Measurements from ENCODE around the gene COL23A1. TPM values are rescaled to one million over a fixed set of nuclear protein-coding genes. Genes with fewer than 3 reads are reported as not detected.

Gene COL23A1
- polyA plus RNA-seq, 3 donors, result 0.11 to 0.21 TPM; not detected in 1

- Histone ChIP-seq H3K79me2 (ENCODE audit: insufficient read depth, low read length) (peaks cover 4% of the 10 kb centered on the region), H3K36me3 (replicated peaks in 1 of 2; ENCODE audit: control insufficient read depth in 1 of 2, insufficient read depth in 2 of 2, low read length in 2 of 2) (no peaks in the 10 kb centered on the region), H3K9me3 (replicated peaks in 1 of 2; ENCODE audit: control insufficient read depth in 1 of 2, insufficient read depth in 1 of 2, low read length in 2 of 2) (peaks cover 0 to 3% of the 10 kb centered on the region in 2 donors), H3K27ac (ENCODE audit: low read depth in 1 of 2, low read length in 2 of 2) (no peak overlapping the region), H3K4me3 (replicated peaks in 1 of 3; ENCODE audit: low read depth in 2 of 3, low read length in 3 of 3) (no peak overlapping the region), H2AFZ (ENCODE audit: insufficient read depth, low read depth, low read length, poor library complexity, severe bottlenecking) (no peak overlapping the region), H3K9ac (ENCODE audit: insufficient read depth, low read length, poor library complexity, severe bottlenecking) (no peak overlapping the region), H3K27me3 (ENCODE audit: control insufficient read depth in 2 of 2, insufficient read depth in 2 of 2, low read length in 2 of 2) (no peaks in the 10 kb centered on the region), H3K4me1 (ENCODE audit: control insufficient read depth in 1 of 2, insufficient read depth in 2 of 2, low read length in 2 of 2) (peaks cover 12 to 26% of the 10 kb centered on the region in 2 donors), H3K4me2 (replicated peaks; ENCODE audit: extremely low read depth, low read length, poor library complexity, severe bottlenecking) (peak overlapping the region; percentile 7), H4K20me1 (ENCODE audit: insufficient read depth, low read length) (no peaks in the 10 kb centered on the region)
- peaks cover 0 to 5% (median 0%) of the 10 kb centered on the region in 3 donors for H3K27me3 Mint-ChIP-seq (ENCODE audit: low read depth in 3 of 3)
- peaks cover 0 to 6% of the 10 kb centered on the region in 2 donors for H3K36me3 Mint-ChIP-seq
- peaks cover 17% of the 10 kb centered on the region for H3K4me1 Mint-ChIP-seq
- intact Hi-C loops (cut with micrococcal nuclease), result no loop called here
- no CpG with 5 or more reads among the region's 2 CpGs for WGBS (ENCODE audit: insufficient coverage)
- peak in 2 of 3 donors; percentile 43 to 55 for DNase-seq
- peaks cover 5 to 15% (median 7%) of the 10 kb centered on the region in 7 donors for H3K9me3 Mint-ChIP-seq
- peak overlapping the region in 3 of 7 donors; percentile 0 to 65 (median 14) for H3K27ac Mint-ChIP-seq
- H3K4me3 Mint-ChIP-seq, result no peak overlapping the region
- TF ChIP-seq CTCF (IDR thresholded peaks at IDR 0.05), result no peak
These were observed 179.1 kb downstream of the COL23A1 start for GRCh38 chr5:178411083-178411482.

GRCh38 chr5:178407646-178408045, 182.5 kb downstream of the COL23A1 start:
- Mint-ChIP-seq H3K4me3 (no peak overlapping the region), H3K36me3 (peaks cover 0 to 6% of the 10 kb centered on the region in 2 donors), H3K9me3 (peaks cover 5 to 15% (median 7%) of the 10 kb centered on the region in 7 donors), H3K27ac (no peak overlapping the region), H3K27me3 (ENCODE audit: low read depth in 3 of 3) (peaks cover 0 to 1% (median 0%) of the 10 kb centered on the region in 3 donors), H3K4me1 (peaks cover 29% of the 10 kb centered on the region)
- H2AFZ ChIP-seq (ENCODE audit: insufficient read depth, low read depth, low read length, poor library complexity, severe bottlenecking), result no peak overlapping the region
- WGBS (ENCODE audit: insufficient coverage), result 100% methylated on average over 2 of the region's 2 CpGs
- H3K27ac ChIP-seq (ENCODE audit: low read depth in 1 of 2, low read length in 2 of 2), result no peak overlapping the region
- no peaks in the 10 kb centered on the region for H3K36me3 ChIP-seq (replicated peaks in 1 of 2; ENCODE audit: control insufficient read depth in 1 of 2, insufficient read depth in 2 of 2, low read length in 2 of 2)
- DNase-seq, result no peak
- no peaks in the 10 kb centered on the region for H3K27me3 ChIP-seq (ENCODE audit: control insufficient read depth in 2 of 2, insufficient read depth in 2 of 2, low read length in 2 of 2)
- TF ChIP-seq CTCF (IDR thresholded peaks at IDR 0.05), result no peak
- no peak overlapping the region for H3K9ac ChIP-seq (ENCODE audit: insufficient read depth, low read length, poor library complexity, severe bottlenecking)
- peaks cover 0 to 3% of the 10 kb centered on the region in 2 donors for H3K9me3 ChIP-seq (replicated peaks in 1 of 2; ENCODE audit: control insufficient read depth in 1 of 2, insufficient read depth in 1 of 2, low read length in 2 of 2)
- no peak overlapping the region for H3K4me2 ChIP-seq (replicated peaks; ENCODE audit: extremely low read depth, low read length, poor library complexity, severe bottlenecking)
- H3K79me2 ChIP-seq (ENCODE audit: insufficient read depth, low read length), result peaks cover 4% of the 10 kb centered on the region
- H4K20me1 ChIP-seq (ENCODE audit: insufficient read depth, low read length), result no peaks in the 10 kb centered on the region
- intact Hi-C loops (cut with micrococcal nuclease), result no loop called here
- no peak overlapping the region for H3K4me3 ChIP-seq (replicated peaks in 1 of 3; ENCODE audit: low read depth in 2 of 3, low read length in 3 of 3)
- peaks cover 26 to 42% of the 10 kb centered on the region in 2 donors for H3K4me1 ChIP-seq (ENCODE audit: control insufficient read depth in 1 of 2, insufficient read depth in 2 of 2, low read length in 2 of 2)
